HepG2 (cell line): ENCODE measurements around the gene OLR1. TPM values are rescaled to one million over a fixed set of nuclear protein-coding genes. Genes with fewer than 3 reads are reported as not detected.

Experiments used
- ATAC-seq: fragments of 200-7000 bp; cut with Tn5 transposase; 3 replicates; pipeline ENCODE4 v1.9.1; 2020; ENCODE audit warnings: mild to moderate bottlenecking, moderate library complexity
- BruUV-seq: library from RNA; stranded (reverse); fragments of 400-500 nt; replicated peaks from 2 replicates; lab custom pipeline; 2021; lab: Mats Ljungman, UMichigan
- CTCF ChIA-PET: fragments of 300-600 bp; formaldehyde crosslinking; extraction: SDS; loops from one replicate; lab custom pipeline; 2021; ENCODE audit warnings: low total read pairs, inconsistent platforms, low intra/inter-chr PET ratio; lab: Yijun Ruan, JAX
- POLR2A ChIA-PET: fragments of 350-600 bp; sonication (Branson Sonifier 250); formaldehyde crosslinking; loops from one replicate; lab custom pipeline; 2020; ENCODE audit warnings: antibody characterized with exemption, inconsistent platforms; lab: Yijun Ruan, JAX
- DNase-seq: peaks from one replicate; pipeline ENCODE4 v3.0.0-alpha.2; 2015; ENCODE audit warnings: low spot score
- FAIRE-seq: peaks from 3 replicates; lab custom pipeline; 2011; peaks lifted over from hg19 to GRCh38; lab: Jason Lieb, UNC
- H2AFZ ChIP-seq: one replicate; pipeline ENCODE4 v1.6.1; 2011; ENCODE audit warnings: low read length, inconsistent platforms
- H3K27ac ChIP-seq: fragments of 300-600 bp; 3 replicates; pipeline ENCODE4 v1.8.0; 2011; ENCODE audit warnings: mixed run types, mild to moderate bottlenecking, mixed read lengths, low read length, inconsistent platforms; ENCODE audit not compliant: insufficient read depth; ENCODE audit errors: extremely low read length
- H3K27me3 ChIP-seq, 2 experiments: fragments of 200-600 bp in 1 of 2; 2 replicates in 1 of 2; 3 replicates in 1 of 2; pipeline versions ENCODE4 v1.6.0 to v1.8.0; 2011; ENCODE audit warnings: low read length in 2 of 2, mild to moderate bottlenecking in 2 of 2, moderate library complexity in 2 of 2, inconsistent platforms in 1 of 2; ENCODE audit not compliant: insufficient read depth in 2 of 2, control insufficient read depth in 1 of 2
- H3K36me3 ChIP-seq, 2 experiments: fragments of 200-600 bp in 1 of 2; replicated peaks in 1 of 2; 2 replicates in 1 of 2; 3 replicates in 1 of 2; pipeline versions ENCODE4 v1.5.1 to v1.8.0; 2011; ENCODE audit warnings: low read length in 2 of 2, inconsistent platforms in 1 of 2; ENCODE audit not compliant: insufficient read depth in 2 of 2, control insufficient read depth in 1 of 2
- H3K4me1 ChIP-seq: 2 replicates; pipeline ENCODE4 v1.5.1; 2012; ENCODE audit warnings: low read length, inconsistent platforms; ENCODE audit not compliant: insufficient read depth
- H3K4me2 ChIP-seq: 2 replicates; pipeline ENCODE4 v1.6.0; 2011; ENCODE audit warnings: low read depth, low read length, inconsistent platforms
- H3K4me3 ChIP-seq, 3 experiments: fragments of 200-600 bp in 1 of 3; sonication (generic), shearing (Covaris generic) in 1 of 3; replicated peaks in 1 of 3; 2 replicates each; pipeline ENCODE4 v1.5.1; 2011 to 2016; ENCODE audit warnings: low read length in 3 of 3, inconsistent platforms in 2 of 3, low read depth in 2 of 3, mild to moderate bottlenecking in 2 of 3, control low read depth in 1 of 3, mixed read lengths in 1 of 3; ENCODE audit not compliant: insufficient read depth in 1 of 3
- H3K79me2 ChIP-seq: one replicate; pipeline ENCODE4 v1.6.1; 2011; ENCODE audit warnings: low read length, inconsistent platforms; ENCODE audit not compliant: insufficient read depth
- H3K9ac ChIP-seq: 2 replicates; pipeline ENCODE4 v1.6.0; 2011; ENCODE audit warnings: mild to moderate bottlenecking, low read depth, low read length, inconsistent platforms; ENCODE audit not compliant: insufficient read depth
- H3K9me3 ChIP-seq: 2 replicates; pipeline ENCODE4 v1.5.1; 2012; ENCODE audit warnings: mild to moderate bottlenecking, low read length
- H4K20me1 ChIP-seq: 2 replicates; pipeline ENCODE4 v1.6.0; 2011; ENCODE audit warnings: inconsistent platforms, mild to moderate bottlenecking, low read length, moderate library complexity; ENCODE audit not compliant: insufficient read depth
- CHD2 ChIP-seq: IDR thresholded peaks from 2 replicates; pipeline ENCODE4 v1.6.1; 2011; ENCODE audit warnings: low read depth, low read length, improper control_type of control experiment
- IKZF5 ChIP-seq: IDR thresholded peaks from 2 replicates; pipeline ENCODE4 v1.6.1; 2018; ENCODE audit warnings: missing genetic modification reagents, mild to moderate bottlenecking, missing compliant biosample characterization
- MTF1 ChIP-seq: sonication (generic); formaldehyde crosslinking; IDR thresholded peaks from 2 replicates; pipeline ENCODE4 v1.5.0; 2020; ENCODE audit warnings: missing genetic modification reagents
- NR2C2 ChIP-seq: sonication (generic); formaldehyde crosslinking; IDR thresholded peaks from 2 replicates; pipeline ENCODE4 v1.4.0; 2020; ENCODE audit warnings: missing genetic modification reagents, mild to moderate bottlenecking, moderate library complexity, borderline replicate concordance
- NRL ChIP-seq: sonication (generic); formaldehyde crosslinking; IDR thresholded peaks from 2 replicates; pipeline ENCODE4 v1.5.0; 2020; ENCODE audit warnings: missing genetic modification reagents, mild to moderate bottlenecking, moderate library complexity, borderline replicate concordance
- PCBP1 ChIP-seq: fragments of 200-400 bp; formaldehyde crosslinking; IDR thresholded peaks from 2 replicates; pipeline ENCODE4 v1.6.1; 2017; ENCODE audit warnings: mild to moderate bottlenecking, low read depth, low read length, borderline replicate concordance
- ZNF331 ChIP-seq: sonication (generic); formaldehyde crosslinking; IDR thresholded peaks from 2 replicates; pipeline ENCODE4 v1.4.0; 2020; ENCODE audit warnings: missing genetic modification reagents
- WGBS: methylation state at CpG from one replicate; pipeline ENCODE4 v1.1.6; 2017; ENCODE audit warnings: low lambda C conversion rate; 5-methylcytosine and 5-hydroxymethylcytosine counted together
- in situ Hi-C: cut with HindIII; loops from 2 replicates; pipeline ENCODE4 v1.10.0; 2017; ENCODE audit warnings: low pct_unique_long_range_greater_than_20kb; ENCODE audit not compliant: extremely low pct_ligation_motif_present
- intact Hi-C: fragments of 100-400 bp; cut with micrococcal nuclease; formaldehyde crosslinking; loops from one replicate; pipeline ENCODE4 v1.10.0; 2022; ENCODE audit not compliant: unreplicated experiment
- polyA plus RNA-seq, 8 experiments: library from polyadenylated mRNA; depleted of rRNA in 3 of 8; stranded (reverse) in 7 of 8; unstranded in 1 of 8; fragments of >200 nt; fragmentation: Illumina TruSeq in 4 of 8; extraction: Trizol in 4 of 8; gene quantifications; 2 replicates each; pipeline versions ENCODE4 v1.2.1 to v1.2.3, GENCODE V29; 2011 to 2016; ENCODE audit warnings: low read depth in 4 of 8, missing spikeins in 1 of 8, mixed read lengths in 1 of 8; ENCODE audit not compliant: insufficient read depth in 1 of 8
- total RNA-seq, 5 experiments: library from RNA; depleted of rRNA; stranded (reverse); fragments of >200 nt; fragmentation: Illumina TruSeq; extraction: Trizol; gene quantifications; 2 replicates each; pipeline ENCODE4 v1.2.3, GENCODE V29; 2016; ENCODE audit warnings: low read depth in 1 of 5

The OLR1 gene
- total and polyA plus RNA-seq, 2 of the 13 experiments (the other 11 are each of a cell fraction or from before 2014, with no cell fraction given), result not detected

- TF ChIP-seq NR2C2 (CRISPR knock-in tag), result no peak
Measured at GRCh38 chr12:10160617-10161385, 11.1 kb downstream of the OLR1 start (continued).

DNA sequence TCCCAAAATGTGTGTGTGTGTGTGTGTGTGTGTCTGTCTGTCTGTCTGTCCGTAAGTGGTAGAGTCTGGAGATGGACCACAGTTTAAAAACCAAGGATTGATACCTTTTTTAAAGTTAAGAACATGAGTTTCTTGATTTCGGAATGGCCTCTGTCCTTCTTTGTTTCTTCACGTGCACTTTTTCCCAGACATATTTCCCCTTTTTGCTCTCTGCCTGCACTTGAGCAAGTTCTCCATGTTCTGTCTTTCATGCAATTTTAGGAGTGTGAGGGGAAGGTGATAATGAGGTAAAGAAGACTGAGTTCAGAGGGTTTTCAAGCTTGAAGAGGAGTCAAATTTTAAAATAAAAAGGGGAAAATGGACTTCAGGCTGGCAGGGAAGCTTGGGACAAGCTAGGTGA is 12.7 kb downstream of the OLR1 start:
- no TSS peak for BruUV-seq
- no peaks in the 10 kb centered on the region for H3K9me3 ChIP-seq
- DNase-seq (no peak), ATAC-seq (no peak), FAIRE-seq (no peak)
- ChIA-PET POLR2A (no interaction called here), CTCF (no interaction called here)
- H3K4me1 ChIP-seq, result no peaks in the 10 kb centered on the region
- in situ Hi-C loops, result no loop called here
- H3K79me2 ChIP-seq, result no peaks in the 10 kb centered on the region
- TF ChIP-seq IKZF5 (CRISPR knock-in tag) (no peak), PCBP1 (no peak), CHD2 (no peak), MTF1 (CRISPR knock-in tag) (no peak), ZNF331 (CRISPR knock-in tag) (no peak), NRL (CRISPR knock-in tag) (no peak)
- H4K20me1 ChIP-seq, result no peaks in the 10 kb centered on the region
- H3K4me3 ChIP-seq, result no peak overlapping the region
- no peak overlapping the region for H3K4me2 ChIP-seq
- no peak overlapping the region for H2AFZ ChIP-seq
- WGBS, result 34% methylated on average over 3 of the region's 3 CpGs
- H3K27ac ChIP-seq, result no peak overlapping the region
- H3K9ac ChIP-seq, result no peak overlapping the region
- H3K27me3 ChIP-seq, result no peaks in the 10 kb centered on the region
- intact Hi-C loops, result loop anchor here (10.0 kb wide), 1 partner anchor 1326 kb away; no protein-coding TSS in a partner anchor
- no peaks in the 10 kb centered on the region for H3K36me3 ChIP-seq
